HG03280 (cell line): ENCODE results near the gene RUNX2.

ENCODE experiments used
- ATAC-seq: cut with Tn5 transposase; IDR thresholded peaks from one replicate; pipeline ENCODE4 v1.9.1; 2021; ENCODE audit warnings: mild to moderate bottlenecking, moderate library complexity; ENCODE audit not compliant: unreplicated experiment

The RUNX2 gene

DNA sequence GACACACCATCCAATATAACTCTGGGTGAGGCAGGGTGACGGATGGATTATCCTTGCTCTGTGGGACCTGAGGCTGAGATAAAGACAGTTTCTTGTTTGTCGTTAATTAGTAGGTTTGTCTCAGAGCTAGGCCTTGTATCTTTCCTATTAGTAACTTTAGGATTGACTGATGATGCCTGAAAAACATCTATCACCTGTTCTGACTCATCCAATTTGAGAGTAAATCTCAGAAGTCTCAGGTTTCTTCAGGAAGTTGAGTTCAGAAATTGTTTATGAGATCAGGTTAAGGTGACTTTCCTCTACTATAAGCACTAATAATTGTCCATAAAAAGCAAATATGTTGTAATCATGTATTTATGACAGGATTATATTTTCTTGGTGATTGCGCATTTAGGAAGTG lies 179.1 kb downstream of the RUNX2 start:
- no peak for ATAC-seq

DNA sequence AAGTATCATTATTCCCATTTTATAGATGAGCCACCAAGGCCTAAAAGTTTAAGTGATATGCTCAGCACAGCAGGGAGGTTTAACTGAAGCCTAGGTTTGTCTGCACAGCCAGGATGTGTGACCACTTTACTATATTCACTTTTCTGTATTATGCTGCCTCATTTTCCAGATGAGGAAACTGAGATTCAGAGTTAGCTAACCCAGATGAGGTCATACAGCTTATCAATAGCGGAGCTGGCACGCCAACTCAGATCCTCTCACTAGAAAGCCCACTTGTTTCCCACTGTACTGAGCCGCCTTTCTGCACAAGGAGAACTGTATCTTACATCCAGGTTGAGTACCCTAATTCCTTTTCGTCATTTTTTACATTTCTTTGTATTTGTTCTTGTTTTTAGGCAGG lies 181.3 kb downstream of the RUNX2 start:
- no peak for ATAC-seq

DNA sequence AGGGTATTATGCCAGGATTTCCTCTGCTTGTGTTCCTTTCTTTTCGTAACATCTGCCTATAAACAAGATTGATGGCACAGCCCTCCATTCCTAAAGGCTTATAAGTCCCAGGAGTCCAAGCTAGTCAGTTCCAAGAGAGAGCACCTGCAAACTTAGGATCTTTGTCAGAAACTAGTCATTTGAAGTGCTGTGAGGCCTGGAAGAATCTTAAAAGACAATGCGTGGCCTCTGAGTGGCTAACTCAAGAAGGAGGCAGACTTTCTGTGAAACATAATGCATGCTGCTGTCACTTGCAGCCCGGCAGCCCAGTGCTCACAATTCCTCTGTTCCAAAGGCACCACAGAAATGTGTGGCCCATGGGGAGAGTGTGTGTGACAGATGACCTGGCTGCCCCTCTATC lies 184.6 kb downstream of the RUNX2 start:
- no peak for ATAC-seq

DNA sequence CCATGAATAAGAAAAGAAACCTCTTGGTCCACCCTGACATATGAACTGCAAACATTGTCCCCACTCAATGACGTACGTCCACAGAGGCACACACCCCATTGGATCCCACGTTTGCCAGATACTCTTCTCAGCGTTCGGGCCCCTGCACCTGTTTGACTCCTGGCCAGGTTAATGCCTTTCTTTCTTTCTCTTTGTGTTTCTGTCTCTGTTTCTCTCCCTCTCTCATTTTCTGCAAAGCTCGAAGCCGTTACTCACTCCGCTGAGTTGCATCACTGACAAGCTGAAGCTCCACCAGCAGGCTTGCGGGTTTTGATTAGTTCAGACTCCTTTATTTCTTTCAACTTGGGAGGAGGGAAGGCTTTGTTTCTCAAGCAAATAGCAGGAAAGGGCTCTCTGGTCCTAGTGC lies 185.1 kb downstream of the RUNX2 start:
- no peak for ATAC-seq

DNA sequence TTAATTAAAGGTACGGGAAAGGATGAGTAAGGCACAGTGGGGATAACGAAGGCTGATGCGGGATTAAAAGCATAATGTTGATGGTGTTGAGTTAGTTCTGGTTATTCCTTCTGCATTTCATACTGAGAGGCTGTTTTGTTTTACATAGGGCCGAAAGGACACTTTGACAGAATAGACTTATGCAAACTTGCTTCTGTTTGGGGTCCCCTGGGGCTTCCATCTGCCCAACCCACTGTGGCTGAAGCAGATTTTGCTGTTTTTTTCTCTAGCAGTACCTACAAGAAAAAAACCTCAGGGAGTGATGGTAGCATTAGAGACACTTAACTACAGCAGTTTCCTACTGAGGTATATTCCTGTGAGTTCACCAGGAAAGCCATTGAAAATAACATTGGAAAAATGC lies 185.7 kb downstream of the RUNX2 start:
- no peak for ATAC-seq

DNA sequence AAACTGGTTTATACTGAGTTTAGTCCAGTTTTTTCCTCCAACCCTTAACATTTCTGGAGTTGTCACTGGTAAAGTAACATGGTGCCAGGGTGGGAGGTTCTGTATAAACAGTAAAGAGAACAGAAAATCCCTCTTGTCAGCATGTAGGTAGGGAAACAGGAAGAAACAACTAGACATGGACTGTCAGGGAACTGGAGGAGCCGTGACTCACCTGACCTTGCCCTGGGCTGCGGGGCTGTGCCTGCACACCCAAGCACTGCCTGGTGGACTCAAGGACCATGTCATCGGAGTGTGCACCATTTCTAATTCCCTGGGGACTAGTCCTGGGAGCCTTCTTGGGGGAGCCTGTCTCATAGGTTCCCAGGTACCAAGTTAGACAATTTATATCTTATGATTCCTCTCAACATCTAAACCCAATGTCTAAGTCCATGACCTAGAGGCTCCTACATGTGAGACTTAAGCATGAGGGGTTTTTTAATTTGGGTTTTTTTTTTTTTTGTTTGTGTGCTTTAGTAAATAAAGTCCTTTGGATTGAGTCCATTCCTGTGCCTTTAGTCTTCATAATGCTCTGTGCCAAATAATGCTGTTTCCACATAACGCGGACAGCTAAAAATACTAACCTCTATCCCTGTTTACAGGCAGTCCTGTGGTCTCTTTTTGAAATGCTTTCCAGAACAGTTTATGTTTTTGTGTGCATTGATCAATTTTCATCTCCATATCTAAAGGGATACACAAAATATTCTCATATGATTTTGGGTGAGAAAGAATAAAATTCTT lies 186.5 kb downstream of the RUNX2 start:
- ATAC-seq: no peak

DNA sequence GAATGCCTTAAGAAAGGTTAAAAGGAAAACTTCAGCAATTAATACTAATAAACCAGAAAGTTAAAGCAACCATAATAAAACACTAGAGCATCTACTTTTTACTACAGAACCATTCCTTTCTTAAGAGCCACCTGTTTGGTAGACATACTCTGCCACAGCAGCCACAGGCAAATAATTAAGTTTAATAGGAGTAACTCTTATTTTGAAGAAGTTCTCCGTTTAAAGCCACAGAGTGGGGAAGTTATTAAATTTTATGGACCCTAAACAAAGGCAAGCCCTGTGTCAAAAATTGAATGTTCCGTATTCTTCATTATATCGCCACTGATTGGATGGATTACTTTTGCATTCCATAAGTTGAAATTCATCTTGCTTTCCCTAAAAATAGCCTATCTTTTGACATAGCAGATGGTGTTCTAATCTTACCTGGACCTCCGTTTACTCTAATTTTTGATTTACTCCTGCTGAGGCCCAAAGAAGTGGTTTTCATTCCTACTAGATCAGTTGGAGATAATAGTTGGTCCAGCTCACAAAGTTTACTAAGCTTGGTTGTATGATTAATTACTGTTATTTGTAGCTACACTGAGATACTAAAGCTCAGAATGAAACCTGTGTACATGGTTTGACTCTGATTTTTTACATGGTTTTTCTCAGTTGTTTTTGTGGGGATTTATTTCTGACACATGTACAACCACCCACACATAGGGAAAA lies 190.0 kb downstream of the RUNX2 start:
- ATAC-seq: no peak

DNA sequence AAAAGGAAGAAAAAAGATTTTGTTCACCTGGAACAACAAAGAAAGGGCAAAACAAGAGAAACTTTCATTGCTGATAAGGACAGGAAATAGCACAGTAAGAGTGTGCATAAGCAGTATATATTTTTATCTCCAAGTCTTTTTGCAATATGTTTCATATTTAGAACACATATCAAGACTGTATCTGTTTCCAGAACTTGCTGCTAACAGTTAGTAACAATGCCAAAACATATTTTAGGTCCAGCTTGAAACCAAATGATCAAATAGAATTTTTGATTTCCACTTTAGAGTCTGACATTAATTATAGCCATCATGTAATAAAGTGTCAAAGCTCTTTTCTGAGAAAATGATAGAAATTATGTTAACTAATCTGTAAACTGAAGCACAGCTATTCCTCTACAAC lies 193.1 kb downstream of the RUNX2 start:
- ATAC-seq: no peak

DNA sequence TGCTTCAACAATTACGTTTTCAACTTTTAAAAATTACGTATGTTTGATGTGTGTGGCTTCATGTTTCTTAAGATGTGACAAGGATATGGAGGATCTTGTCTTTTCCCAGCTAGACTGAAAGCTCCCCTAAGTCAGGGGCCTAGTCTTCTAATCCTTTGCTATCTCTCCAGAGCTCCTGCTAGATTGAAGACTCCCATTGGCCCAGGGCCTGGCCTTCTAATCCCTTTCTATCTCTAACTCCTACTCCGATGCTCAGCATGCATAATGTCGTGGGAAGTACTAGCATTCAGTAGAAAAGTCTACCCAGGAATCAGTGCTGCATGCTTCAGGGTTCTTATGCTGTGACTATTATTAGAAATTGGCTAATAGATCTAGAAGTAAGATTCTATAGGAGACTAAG lies 194.4 kb downstream of the RUNX2 start:
- ATAC-seq: no peak

DNA sequence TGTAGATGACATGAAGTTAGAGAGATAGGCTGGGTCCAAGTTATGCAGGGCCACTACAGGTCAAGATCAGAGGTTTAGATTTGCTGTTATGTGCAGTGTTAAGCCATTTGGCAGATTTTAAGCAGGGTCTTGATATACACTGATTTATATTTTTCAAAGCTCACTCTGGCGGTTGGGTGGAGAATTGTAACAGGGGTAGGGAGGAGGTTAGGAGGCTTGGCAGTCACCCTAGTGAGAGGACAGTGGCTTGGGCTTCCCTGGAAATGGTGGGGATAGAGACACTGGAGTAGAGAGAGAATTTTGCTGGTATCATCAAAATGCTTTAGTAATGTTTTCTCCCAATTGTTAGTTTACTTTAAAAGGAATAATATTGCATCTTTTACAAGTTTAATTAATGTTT lies 199.1 kb downstream of the RUNX2 start:
- no peak for ATAC-seq

DNA sequence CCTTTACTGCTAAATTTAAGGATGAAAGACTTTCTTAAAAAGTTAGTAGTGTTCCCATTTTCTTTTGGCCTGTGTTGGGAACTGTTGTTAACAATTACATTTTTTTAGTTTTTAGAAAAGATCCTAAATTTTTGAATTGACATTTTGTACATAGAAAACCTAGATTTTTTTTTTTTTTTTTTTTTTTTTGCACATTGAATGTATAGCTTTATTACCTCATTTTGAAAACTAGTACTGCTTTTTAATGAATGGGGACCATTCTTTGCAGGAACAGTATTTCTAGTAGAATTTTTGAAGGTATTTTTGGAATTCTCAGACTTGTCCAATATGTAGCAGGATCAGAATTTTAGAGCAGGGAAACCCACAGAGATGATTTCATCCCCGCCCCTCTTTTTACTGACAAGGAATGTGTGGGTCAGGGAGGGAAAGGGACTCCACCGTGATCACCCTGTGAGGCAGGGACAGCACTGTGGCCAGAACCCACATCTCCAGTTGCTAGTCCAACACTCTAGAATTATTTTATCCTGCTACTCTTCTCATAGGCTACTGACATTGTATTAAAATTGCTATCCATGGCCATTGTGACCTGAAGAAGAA lies 204.0 kb downstream of the RUNX2 start:
- ATAC-seq: no peak

DNA sequence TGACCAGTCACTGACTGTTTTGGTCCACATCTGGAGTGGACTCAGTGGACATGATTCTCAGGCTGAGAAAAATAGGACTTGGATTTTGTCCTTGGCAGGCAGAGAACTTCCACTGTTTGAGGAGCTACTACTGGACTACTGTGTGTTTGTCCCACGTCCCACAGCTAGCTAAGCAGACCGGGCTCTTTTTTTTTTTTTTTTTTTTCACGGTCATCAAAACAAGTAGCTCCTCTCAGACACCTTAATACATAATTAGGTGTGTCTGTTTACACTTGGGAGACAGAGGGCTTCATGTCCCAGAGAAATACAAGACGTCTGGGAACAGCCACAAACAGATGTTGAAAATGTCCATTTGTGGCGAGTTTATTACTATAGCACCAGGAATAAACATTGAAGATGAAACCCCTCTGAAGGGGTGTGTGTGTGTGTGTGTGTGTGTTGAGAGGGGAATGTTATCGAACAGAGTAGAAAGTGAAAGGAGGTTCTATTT lies 204.6 kb downstream of the RUNX2 start:
- no peak for ATAC-seq

DNA sequence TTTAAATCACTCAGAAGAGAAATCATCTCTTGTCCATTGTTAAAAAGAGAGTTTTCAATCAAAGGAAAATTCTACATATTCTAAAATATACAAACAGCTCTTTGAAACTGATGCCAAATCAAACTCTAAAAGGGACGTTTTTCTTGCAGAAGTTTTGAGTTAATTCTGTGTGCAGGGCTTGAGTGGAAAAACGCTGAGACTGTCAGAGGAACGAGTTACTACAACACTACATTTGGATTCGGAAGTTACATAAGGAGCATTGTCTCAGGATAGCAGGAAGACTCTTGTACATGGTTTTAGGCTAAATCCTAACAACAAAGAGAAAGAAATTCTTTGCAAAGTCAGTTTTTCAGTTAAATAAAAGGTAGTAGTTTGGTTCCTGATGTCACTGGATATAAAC lies 205.3 kb downstream of the RUNX2 start:
- no peak for ATAC-seq

DNA sequence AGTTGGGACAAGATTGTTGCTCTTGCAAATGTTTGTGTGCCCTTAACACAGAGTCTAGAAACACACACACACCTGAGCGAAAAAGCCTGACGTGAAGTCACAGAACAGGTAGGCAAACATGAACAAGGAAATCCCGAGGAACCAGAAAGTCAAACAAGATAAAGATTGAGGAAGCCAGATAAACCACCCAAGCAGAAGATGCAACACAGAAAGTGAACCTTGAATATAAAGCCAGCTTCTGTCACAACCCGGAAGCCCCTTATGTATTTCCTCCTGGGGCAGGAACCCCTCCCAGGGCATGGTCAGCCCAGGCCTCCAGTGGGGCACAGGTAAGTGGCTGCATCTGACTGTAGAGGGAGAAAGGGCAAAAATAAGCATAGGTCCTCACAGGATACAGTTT lies 207.8 kb downstream of the RUNX2 start:
- no peak for ATAC-seq

DNA sequence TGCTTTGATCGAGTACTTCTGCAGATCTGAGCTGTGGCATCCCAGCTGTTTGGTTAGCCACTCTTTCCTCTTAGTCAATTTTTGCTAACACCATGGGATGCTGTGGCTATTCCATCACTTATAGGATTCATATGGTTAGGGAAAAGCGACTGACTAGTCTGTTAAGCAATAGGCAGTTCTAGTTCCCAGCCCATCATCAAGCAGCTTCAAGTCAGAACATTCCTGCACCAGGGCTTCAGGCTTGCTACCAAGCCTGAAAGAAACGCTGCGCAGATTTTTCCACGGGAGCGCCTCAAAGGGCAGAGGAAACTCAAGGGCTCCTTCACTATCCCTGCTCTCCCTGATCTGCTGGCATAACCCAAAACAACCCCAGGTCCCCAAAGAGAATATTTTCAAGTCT lies 209.4 kb downstream of the RUNX2 start:
- ATAC-seq: no peak

DNA sequence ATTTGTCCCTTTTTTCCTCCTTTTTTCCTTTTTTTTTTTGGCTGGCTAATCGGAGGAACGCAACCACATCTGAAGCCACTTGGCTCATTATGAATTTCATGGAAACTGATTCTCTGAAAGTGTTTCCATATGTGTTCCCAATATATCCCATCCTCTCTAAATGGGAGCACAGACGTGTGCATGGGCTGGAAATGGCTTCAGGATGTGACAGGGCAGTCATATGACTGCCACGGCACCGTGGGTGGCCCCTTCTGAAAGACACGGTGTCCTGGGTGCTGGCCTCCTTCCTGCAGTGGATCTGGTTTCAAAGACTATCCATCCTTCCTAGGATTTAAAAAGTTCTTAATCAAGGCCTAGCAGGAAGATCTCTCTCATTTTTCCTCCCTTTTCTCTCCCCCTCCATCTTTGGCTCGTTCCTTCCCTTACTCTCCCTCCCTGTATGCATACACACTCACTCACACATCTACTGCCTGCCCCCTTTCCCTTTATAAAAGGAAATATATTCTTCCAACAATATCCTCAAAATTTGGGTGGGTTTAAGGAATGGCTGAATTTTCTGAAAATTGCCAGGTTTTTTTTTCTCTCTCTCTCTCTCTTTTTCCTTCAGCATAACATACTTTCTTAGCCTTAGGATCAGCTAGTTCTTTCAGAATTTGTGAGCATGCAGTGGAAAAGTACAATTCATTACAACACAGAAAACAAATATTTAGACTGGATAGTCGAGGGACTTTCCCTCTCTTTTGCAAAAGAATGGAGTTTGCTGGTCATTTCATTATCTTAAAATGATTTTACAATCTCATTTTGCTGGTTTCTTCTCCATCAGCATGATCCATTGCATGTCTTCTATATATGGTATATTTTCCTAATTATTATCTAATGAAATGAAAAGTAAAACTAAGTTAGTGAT lies 210.8 kb downstream of the RUNX2 start:
- no peak for ATAC-seq

DNA sequence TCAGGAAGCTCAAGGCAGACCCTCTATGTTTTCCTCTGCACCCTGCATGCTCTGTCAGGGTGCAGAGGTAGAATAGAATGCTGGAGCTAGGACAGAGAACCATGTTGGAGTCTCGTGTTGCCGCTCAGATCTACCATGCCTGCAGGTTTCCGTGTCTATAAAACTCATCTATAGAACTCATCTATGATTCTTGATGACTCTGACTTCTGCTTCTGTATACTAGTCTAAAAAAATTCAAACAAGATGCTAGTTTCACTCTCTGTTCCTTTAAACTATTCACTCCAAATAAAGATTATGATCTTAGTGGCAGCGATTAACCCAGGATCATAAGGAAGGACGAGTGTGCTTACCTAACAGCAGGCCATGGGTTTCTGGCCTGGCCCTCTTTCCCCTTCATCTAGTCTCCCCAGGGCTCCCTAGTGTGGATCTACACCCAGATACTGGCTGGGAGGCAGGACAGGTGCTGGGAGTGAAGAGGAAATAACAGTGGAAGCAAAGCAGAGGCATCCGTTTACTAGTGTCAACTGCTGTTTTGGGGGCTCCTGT lies 212.3 kb downstream of the RUNX2 start:
- no peak for ATAC-seq

DNA sequence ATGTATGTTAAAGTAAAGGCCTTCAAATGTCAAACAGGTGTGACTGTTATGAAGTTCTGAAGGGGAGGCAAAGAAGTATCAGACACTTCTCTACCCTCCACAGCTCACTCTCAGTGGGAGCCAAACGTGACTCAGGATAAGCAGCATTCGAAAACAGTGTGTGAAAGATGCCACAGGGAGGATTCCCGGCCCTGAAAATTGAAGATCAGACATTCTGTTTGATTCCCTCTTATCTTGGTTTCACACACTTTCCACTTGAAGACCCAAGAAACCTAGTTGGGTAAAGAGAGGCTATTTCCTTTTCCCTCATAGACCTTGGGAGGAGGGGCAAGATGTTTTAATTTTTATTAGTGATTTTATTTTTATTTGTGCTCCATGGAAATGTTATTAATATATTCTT lies 213.8 kb downstream of the RUNX2 start:
- no peak for ATAC-seq

DNA sequence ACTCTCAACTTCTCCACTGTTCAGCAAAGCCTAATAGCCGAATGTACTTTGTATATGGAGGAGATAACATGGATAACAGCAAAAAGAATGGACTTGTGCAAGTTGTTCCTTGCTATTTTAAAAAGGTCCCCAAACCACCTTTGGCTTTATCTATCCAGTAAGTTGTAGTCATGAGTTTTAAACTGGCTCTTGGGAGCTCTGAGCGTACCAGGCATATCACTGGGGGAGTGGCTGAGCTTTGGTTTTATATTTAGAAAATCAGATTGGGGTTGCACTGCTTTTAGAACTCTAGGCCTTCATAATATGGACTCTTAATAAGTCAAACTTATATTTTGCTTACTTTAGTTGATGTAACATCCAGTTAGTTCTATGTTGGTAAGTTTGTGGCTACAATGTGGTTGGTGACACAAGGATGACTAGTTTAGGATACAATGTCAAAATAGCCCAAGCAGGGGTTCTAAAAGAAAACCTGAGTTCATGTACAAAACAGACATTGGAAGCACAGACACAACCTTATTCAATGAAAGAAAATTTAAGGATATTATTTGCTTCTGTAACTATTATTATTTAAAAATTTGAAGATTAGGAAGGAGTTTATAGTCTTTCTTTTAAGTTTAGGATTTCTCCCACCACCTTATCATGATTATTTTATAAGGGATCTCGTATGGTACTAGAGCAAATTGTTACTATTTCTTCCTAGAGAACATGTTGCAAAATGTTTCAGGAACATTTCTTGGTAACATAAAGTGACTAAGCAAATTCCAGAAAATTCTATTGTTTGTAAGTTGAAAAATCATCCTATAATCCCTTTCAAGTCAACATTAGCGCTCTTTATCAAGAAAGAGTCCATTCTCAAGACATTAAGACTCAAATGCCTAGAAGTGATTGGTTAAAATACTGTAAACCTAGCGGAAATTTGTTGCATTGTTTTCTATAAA lies 215.4 kb downstream of the RUNX2 start:
- ATAC-seq: no peak

DNA sequence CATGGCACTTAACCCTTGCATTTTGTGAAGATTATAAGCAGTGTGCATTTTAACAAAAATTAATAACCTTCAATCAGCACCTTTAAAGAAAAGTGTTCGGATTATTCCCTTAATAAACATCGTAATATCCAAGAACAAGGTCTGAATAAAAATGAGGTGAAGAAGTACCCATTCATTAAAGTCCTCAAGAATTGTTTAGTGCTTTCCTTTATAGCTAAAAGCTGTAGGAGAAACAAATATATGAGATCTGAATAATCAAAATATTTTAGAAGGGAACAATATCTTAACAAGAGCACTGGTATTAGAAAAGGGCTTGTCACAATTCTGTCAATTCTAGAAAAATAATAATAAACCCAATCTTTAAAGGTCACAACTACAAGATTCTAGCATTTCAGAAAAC lies 217.3 kb downstream of the RUNX2 start:
- ATAC-seq: no peak
